Renal cortical epithelial cell (primary cell): ENCODE measurements around the gene LCN10. TPM values are rescaled to one million over a fixed set of nuclear protein-coding genes. Genes with fewer than 3 reads are reported as not detected.
A peak's percentile ranks its signal among the peaks of the same experiment; 100 is the strongest.

ENCODE experiments used
- DNase-seq: peaks from one replicate; pipeline ENCODE4 v3.0.0-alpha.2; 2011; ENCODE audit warnings: low read depth
- total RNA-seq: library from RNA; depleted of rRNA; stranded (reverse); fragments of >200 nt; gene quantifications from 2 replicates; pipeline ENCODE4 v1.2.3, GENCODE V29; 2014

Gene LCN10
- total RNA-seq, 1 donor from 2014 or later = not detected

DNA sequence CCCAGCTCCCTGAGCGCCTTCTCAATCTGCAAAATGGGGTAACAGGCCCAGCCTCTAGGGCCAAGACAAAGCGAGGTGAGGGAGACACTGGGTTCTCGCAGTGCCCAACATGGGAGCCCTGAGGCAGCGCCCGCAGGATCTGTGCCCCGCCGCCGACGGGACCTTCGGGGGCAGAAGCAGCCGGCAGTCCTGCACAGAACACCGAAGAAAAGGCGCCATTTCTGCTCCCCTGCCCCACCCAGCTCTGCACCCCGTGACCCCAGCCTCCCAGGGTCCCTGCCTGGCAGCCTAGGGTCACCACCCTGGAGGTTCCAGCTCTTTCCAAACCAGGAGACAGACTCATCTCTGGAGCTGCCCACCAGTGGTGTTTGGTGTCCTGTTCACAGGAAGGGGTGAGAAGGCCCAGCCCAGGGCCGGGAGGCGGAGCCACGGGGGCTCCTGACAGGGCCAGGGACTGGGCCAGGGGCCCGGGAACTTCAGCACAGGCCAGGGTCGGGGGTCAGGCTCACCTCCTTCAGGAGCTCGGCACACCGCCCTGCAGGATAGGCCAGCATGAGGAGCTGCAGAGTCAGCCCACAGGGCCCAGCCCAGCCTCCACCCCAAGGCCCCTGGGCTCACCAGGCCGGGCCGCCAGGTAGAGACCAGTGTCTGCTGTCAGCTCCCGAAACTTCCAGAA, 12.0 kb upstream of the LCN10 start:
- DNase-seq = no peak

DNA sequence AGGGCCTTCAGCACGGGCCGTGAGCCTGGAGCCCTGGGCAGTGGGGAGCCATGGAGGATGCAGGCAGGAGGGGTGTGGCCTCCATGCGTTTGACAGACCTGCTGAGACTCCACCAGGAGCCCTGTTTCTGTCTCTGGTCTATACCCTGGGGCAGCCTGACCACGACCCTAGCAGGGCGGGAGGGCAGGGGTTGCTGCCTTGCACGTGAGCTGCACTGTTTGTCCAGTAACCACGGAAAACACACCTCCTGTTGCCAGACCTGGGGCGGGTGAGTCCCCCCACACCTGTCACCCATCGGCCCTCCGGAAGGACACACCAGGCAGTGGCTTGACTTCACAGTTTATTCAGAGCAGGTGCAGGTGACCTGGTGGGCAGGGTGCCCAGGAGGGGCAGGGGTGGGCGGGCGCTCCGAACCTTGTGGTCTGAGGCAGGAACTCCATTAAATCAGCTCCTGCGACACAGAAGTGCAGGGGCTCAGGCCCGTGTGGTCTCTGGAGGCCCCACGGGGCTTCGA, 11.4 kb upstream of the LCN10 start:
- no peak for DNase-seq

DNA sequence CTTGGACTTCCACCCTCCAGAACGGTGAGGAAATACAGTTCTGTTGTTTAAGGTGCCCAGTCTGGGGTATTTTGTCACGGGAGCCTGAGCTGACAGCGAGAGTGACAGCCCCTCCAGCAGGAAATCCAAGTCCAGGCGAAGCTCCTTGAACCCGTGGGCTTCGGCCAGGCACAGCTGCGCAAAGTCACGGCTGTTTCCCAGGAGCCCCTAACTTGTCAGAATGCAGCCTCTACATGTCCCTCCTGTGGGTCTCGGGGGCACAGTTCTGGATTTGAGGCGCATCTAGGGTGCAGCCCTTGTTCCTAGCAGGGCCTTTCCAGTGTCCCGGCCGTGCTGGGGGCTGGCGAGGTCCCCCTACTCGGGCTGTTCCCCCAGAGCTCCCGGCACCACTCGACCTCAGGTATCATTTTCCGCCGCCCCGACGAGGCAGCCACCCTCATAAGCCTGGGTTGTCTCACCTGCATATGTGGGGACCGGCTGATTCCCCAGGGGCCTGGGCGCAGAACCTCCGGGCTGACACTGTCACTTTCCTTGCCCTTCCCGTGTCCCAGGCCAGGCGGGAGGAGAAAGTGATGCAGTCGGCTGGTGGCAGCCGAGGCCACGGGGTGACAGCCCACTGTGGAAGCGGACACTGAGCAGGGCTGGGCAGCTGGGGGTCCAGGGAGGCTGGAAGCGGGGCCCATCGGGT, 10.8 kb upstream of the LCN10 start:
- DNase-seq = no peak

DNA sequence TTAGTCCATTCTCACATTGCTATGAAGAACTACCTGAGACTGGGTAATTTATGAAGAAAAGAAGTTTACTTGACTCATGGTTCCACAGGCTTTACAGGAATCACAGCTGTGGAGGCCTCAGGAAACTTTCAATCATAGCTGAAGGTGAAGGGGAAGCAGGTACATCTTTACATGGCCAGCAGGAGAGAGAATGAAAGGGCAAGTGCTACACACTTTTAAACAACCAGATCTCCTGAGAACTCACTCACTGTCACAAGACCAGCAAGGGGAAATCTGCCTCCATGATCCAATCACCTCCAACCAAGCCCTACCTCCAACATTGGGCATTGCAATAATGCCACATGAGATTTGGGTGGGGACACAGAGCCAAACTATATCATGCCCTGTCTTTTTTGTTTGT, 9.1 kb upstream of the LCN10 start:
- DNase-seq = no peak

DNA sequence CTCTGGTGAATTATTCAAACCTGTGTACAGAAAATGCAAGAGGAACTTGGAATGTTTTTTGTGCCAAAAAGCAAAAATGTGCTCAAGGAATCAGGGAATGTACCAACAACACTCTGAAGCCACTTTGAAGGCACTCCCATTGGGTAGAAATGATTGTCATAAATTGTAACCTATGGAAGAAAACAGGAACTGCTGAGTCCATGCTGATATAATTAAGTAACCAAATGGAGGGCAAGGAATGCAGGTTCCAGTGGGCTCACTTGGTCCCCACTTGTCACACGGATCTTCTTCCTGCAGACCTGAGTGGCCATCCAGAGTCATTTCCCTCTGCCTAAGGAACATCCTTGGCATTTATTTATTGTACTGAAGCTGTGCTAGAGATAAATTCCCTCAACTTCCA, 8.5 kb upstream of the LCN10 start:
- DNase-seq = no peak

DNA sequence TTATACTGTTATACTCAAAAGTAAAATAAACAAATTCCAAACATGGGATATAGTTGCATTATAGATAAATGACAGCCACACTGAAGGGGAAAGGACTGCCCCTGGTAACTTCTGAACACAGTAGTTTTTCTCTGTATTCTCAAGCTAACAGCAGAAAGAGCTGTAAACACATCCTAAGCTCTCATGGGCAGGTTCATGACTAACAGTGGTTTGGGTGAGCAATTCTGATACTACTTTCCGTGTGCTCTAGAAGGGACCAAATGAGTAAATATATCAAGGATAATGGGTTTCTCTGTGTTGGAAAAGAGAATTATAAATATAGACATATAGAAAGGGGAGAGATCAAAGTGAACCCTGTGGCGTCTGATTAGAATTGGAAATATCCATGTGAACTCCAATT, 7.8 kb upstream of the LCN10 start:
- peak; percentile 34 for DNase-seq

DNA sequence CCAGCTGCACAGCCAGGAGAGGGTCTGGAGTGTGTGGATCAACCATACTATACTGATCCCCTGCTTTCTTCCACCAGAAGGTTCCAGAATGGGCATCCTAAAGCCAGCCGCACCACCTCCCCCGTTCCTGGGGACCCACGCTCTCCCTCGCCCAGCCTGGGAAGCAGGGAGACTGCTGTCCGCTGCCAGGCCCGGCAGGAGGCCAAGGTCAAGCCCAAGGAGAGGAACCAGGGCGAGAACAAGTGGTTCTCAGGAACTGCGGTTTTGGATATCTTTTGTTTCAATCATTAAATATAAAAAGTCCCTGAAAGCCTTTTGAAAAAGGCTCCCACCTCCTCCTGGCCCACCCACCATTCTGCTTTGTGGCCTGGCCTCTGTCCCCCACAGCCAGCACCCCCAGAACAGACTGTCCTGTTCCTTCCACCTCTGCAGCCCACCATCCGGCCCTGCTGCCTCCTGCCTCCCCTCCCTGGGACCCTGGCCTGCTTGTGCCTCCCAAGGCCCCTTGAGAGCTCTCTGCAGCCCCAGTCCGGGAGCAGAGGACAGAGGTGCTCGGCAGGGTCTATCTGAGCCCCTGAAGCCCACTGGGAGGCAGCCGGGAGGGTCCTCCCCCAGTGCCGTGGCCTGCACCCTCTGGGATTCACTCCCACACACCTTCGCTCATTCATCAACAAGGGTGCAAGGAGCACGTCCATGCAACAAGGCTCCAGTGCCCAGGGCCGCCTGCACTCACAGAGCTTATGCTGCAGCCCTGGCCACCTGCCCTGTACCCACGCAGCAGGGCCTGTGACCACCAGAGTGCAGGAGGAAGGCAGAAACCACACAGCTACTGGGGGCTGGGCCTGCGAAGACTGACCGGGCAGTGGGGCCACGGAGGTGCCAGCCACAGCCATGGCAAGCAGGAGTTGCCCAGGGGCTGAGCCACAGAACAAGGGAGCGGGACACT, 6.2 kb upstream of the LCN10 start:
- no peak for DNase-seq

DNA sequence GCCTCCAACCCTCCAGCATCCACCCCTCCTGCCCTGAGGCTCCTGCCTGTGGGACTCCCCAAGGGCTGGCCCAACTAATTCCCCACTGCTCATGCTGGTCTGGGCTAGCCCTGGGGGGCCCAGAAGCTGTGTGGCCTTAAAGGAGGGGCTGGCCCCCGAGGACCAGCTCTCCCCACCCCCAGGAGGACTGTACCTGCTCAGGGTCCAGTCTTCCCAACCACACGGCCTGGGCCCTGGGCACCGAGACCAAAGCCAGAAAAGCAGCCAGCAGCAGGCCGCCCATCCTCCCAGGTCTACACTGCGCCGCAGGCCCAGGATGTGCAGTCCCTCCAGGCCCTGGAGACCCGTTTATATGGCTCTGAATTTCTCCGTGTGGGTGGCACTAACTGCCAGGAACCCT, 5.5 kb upstream of the LCN10 start, which contains the start of gene LCN6:
Gene LCN6 (minus strand): TSS at position 325 of the 400 bp plus-strand sequence. CDS start 42 bp downstream, at position 283.
- DNase-seq = no peak

DNA sequence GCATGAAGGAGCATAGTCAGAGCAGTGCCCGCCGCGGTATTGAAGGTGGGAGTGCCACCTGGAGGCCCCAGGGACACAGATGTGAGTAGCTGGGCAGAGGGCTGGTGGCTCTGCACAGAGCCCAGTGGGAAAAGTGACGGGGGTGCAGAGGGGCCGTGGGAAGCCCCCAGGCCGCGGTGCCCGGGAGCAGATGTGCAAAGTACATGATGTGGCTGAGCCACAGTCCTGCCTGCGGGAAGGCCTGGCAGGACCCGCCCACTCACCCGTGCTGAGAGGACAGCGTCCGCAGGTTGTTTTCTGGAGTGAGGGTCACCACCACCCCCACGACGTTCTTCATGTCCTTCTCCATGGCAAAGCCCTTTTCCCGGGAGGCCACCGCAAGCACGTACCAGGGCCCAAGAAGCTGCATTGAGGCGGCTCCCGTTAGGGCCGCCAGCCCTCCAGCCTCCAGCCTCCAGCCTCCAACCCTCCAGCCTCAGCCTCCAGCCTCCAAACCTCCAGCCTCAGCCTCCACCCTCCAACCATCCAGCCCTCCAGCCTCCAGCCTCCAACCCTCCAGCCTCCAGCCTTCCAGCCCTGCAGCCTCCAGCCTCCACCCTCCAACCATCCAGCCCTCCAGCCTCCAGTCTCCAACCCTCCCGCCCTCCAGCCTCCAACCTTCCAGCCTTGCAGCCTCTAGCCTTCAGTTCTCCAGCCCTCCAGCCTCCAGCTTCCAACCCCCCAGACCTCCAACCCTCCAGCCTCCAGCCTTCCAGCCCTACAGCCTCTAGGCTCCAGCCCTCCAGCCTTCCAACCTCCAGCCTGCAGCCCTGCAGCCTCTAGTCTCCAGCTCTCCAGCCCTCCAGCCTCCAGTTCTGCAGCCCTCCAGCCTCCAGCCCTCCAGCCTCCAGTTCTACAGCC, 4.7 kb upstream of the LCN10 start:
- DNase-seq = no peak

DNA sequence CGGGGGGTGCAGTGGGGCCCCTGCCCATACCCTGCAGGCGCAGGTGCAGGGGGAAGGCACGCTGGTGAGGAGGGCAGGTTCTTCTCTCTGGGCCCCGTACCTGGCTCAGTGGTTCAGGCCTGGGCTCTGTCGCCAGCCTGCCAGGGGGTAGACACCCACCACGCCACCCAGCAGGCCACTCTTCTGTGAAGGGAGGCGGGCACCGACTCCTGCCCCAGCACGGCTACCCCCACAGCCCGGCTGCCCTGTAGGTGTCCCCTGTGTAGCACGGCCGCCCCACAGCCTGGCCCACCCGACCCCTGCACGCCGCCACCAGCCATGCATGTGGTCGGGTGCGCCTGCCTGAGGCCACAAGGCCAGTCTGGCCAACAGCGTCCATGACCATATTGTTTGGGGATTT, 3.9 kb upstream of the LCN10 start:
- no peak for DNase-seq

DNA sequence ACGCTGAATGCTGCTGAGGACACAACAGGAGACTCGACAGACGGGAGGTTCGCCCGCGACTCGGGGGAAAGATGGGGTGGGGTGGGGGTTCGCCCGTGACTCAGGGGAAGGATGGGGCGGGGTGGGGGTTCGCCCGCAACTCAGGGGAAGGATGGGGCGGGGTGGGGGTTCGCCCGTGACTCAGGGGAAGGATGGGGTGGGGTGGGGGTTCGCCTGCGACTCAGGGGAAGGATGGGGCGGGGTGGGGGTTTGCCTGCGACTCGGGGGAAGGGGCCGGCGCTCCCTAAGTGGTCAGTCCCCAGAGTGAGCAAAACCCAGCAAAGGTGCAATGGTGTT, 3.4 kb upstream of the LCN10 start:
- no peak for DNase-seq

DNA sequence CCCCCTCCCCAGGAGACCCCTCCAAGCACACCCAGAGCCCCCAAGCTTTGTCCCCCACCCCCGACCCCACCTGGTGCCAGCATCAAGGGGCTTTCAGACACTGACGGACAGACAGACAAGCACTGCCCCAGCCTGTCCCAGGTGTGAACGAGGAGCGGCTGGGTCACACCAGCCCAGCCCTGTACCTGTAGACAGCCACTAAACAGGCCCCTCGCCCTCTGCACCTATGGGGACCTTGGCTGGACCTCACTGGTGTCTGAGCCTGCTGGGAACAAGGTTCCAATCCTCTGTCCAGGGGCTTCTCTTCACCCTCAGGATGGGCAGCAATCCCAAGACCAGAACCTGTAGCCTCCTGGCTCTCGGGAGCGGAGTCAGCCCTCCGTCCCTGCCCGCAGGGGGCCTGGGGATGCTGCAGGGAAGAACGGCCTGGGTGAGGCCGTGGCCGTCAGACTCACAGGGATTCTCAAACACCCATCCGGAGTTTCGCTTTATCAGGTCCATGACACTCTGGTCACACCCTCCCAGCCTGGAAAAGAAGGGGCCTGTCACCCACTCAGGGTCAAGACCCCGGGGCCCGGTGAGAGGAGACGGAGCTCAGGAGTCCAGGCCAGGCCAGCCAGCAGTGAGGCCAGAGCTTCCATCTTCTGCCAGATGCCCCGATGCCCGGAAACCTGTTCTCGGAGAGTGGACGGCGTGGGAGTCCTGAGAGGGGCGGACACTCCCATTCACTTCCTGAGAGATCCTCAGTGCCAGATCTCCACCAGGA, 2.8 kb upstream of the LCN10 start:
- no peak for DNase-seq

DNA sequence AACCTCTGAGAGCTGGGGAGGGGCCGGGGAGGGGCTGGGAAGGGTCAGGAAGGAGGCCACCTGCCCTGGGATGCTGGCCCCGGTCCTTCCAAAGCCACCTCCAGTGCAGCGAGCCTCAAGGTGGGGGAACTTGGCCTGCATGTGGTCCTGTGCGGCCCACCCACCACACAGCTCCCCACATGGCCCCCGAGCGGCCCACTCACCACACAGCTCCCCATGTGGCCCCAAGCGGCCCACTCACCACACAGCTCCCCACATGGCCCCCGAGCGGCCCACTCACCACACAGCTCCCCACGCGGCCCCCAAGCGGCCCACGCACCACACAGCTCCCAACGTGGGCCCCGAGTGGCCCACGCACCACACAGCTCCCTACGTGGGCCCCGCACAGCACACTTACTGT, 2.0 kb upstream of the LCN10 start:
- DNase-seq = no peak

DNA sequence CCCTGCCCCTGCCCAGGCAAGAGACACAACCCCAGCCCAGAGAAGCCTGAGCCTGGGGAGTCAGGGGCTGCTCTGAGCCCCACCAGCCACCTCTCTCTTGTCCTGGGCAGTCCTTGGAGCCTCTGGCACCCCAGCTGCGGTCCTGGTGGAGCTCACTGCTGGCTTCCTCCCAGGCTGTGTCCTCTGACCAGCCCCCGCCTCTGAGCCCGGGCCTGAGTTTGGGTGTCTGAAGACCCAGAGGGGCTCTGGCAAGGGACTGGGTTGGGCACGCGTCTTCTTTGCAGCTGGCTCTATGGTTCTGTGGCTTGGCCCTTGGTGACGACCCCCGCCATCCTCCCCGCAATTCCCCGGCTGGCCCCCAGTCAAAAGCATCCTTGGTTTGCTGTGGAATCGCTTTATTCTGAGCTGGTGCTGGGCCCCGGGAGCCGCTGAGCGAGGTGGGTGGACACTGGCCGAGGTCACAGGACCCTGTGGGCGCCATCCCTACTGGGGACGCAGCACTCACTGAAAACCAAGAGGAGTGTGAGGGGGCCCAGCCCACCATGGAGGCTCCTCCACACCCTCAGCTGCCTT, 985 bp upstream of the LCN10 start:
- no peak for DNase-seq

DNA sequence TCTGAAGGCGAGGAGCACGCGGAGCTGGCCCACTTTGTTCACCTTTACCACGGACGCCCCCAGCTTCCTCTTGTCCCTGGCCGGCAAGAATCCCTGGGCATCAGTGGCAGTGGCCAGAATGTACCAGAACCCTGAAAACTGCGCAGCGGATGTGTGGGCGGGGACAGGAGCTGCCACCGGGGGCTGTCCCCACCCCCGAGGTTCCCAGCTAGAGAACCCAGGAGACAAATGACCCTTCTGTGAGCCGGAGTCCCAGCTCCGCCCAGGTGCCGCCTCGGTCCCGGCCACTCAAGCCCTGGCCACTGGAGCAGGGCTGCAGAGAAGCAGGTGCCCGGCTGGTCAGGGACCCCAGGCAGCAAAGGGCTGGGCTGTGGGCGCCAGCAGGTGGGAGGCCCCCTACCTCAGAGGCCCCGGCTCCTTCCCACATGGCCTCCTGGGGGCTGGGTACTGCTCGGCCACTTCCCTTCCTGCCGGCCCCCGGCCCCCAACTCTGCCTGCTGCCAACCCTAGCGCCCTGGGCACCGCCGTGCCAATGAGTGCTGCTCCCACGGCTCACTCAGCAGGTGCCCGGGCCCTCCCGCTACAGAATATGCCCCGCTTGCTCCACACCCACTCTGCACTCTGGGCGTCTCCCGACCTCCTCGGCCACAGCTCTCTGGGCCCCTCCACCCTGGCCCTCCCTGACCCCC, 713 bp downstream of the LCN10 start:
- DNase-seq = no peak

DNA sequence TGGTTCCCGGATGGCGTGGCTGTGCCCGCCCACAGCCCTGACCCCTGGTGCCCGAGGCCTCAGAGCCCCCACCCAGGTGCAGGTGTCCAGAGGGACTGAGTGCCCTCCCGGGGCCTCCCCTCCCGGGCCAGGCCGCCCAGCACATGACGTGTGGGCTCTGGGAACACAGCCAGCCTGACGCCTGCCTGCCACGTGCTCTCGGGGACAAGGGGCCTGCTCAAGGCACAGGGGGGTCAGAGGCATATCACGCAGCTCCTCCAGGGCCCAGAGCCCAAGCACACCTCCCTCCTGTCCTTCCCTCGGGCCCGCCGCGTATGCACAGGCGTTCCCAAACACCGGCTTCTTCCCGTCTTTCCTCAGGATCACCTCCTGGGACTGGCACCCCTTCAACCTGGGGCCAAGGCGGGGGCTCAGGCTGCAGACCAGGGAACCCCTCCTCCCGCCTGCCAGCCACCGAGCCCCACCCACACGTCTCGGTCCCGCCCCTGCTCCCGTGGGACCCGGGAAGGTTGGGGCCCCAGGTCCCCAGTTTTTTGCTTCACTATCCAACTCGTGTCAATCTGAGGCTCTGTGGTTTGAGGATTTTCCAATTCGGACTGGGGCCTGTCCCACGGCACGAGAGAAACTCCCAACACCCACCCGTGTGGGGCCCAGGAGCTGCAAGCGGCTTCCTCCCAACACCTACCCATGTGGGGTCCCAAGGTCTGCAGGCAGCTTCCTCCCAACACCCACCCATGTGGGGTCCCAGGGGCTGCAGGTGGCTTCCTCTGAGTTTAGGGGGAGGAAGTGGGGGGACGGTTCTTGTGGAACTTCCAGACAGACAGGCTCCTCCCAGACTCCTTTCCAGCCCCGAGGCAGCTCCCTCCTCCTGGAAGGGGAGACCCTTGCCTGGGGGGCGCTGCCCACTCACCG, 1.5 kb downstream of the LCN10 start:
- DNase-seq = no peak

DNA sequence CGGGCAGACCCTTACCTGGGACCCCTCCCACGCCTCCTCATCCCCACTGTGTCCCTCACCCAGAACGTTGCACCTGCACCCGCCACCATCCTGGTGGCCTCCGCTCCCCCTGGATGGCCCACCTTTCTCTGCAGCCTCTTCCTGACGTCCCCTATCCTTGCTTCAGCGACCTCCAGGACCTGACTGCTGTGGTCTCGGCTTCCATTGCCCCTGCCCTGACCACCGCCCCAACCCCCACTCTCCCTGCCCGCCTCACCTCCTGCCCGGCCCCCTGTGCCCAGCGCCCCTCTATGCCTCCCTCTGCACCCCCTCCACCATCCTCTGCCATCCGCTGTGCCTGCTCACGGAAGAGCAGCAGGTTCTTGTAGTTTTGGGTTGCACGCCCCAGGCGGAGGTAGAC, 2.2 kb downstream of the LCN10 start:
- DNase-seq = no peak

DNA sequence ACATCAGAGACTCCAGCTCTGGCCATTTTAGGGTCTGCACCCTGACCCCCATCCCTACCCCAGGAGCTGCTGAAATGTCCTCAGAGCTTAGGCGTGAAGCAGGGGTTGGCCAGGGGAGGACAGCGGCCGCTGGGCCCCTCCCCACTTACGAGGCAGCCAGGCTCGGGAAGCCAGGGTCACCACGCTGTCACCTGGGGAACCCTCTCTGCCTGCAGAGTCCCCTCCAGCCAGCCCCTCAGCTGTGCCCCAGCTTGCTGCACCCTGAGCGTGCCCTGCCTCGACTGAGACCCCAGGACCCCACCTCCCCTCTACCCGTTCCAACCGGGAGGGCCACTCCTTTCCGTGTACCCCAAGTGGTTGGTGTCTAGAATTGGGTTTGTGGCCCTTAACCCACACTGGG, 2.7 kb downstream of the LCN10 start:
- DNase-seq = no peak

DNA sequence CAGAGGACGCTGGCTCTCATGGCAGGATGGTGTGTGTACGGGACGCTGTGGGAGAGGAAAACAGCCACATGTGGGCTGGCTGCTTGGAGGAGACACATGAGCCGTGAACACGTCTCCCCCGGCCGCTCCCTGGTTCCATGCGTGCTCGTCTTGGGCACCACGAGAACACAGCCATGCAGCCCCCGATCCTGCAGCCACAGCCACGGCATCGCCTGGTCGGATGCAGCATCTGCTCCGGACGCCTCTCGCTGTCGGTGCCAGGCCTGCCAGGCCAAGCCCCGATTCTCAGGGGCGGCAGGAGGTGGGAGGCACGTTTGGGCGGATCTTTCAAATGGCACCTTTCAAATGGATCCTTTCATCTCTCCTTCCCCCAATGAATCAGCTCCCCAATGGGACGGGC, 3.2 kb downstream of the LCN10 start:
- no peak for DNase-seq
